Keratinocyte (primary cell): ENCODE data around the gene ADAM12.
A peak's percentile ranks its signal among the peaks of the same experiment; 100 is the strongest.

Source experiments
- EZH2 ChIP-seq: IDR thresholded peaks from one replicate; pipeline ENCODE4 v1.6.1; 2012; ENCODE audit warnings: inconsistent platforms, mild to moderate bottlenecking, low read length, moderate library complexity
- TF ChIP-seq, protein P1 (sequence below), 3 experiments: IDR thresholded peaks in 1 of 3; conservative IDR thresholded peaks in 1 of 3; optimal IDR thresholded peaks in 1 of 3; 2 replicates in 2 of 3; 3 replicates in 1 of 3; pipeline versions ENCODE3 to v1.5.1; 2011; ENCODE audit warnings: low read length in 3 of 3, mild to moderate bottlenecking in 3 of 3, moderate library complexity in 2 of 3, control low read depth in 1 of 3, inconsistent platforms in 1 of 3; ENCODE audit not compliant: insufficient read depth in 2 of 3; ENCODE audit errors: extremely low read depth in 1 of 3

DNA sequence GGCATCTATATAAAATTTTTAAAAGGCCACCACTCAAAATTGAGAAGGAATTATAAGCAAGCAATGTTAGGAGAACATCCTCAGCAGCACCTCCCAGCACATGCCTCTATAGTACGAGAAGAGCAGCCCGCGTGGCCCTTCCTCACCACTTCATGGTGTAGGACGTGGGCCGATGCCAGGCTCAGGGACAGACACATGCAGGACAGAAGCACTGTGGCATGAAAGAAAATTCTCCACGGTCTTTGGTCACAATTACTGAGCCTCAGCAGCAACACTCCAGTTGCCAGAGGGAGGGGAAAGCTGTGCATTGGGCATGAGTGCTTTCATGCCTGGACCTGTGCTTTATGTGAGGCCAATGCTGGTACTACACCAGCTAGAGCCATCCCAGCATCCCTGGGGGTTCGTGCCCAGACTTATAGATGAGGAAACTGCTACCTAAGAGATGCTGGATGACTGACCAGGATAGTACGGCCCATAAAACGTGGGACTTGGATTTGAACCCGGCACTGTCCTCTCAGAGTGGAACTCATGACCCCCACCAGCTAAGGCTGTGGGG lies 164.7 kb downstream of the ADAM12 start:
- TF ChIP-seq, protein P1, sequence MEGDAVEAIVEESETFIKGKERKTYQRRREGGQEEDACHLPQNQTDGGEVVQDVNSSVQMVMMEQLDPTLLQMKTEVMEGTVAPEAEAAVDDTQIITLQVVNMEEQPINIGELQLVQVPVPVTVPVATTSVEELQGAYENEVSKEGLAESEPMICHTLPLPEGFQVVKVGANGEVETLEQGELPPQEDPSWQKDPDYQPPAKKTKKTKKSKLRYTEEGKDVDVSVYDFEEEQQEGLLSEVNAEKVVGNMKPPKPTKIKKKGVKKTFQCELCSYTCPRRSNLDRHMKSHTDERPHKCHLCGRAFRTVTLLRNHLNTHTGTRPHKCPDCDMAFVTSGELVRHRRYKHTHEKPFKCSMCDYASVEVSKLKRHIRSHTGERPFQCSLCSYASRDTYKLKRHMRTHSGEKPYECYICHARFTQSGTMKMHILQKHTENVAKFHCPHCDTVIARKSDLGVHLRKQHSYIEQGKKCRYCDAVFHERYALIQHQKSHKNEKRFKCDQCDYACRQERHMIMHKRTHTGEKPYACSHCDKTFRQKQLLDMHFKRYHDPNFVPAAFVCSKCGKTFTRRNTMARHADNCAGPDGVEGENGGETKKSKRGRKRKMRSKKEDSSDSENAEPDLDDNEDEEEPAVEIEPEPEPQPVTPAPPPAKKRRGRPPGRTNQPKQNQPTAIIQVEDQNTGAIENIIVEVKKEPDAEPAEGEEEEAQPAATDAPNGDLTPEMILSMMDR (optimal IDR thresholded peaks at IDR 0.05 in 1 of 3, IDR thresholded peaks at IDR 0.05 in 1 of 3, conservative IDR thresholded peaks at IDR 0.05 in 1 of 3; ENCODE audit: extremely low read depth in 1 of 3, insufficient read depth in 2 of 3, low read length in 3 of 3): peak in 1 of 3 experiments; percentile 25
- TF ChIP-seq EZH2: no peak
